Neural progenitor cell (in vitro differentiated cells): Measurements from ENCODE around the gene OR2T6.
"Not testable (repeated sequence)": the region's sequence is repeated elsewhere in the genome, so short reads cannot be mapped to it uniquely, and the experiment has no call there.

ENCODE experiments used
- CTCF ChIP-seq: fragments of 200-600 bp; sonication (generic); IDR thresholded peaks from 2 replicates; pipeline ENCODE4 v1.5.1; 2017; ENCODE audit warnings: antibody characterized with exemption, mild to moderate bottlenecking
- EZH2 ChIP-seq: fragments of 200-600 bp; sonication (generic); IDR thresholded peaks from 2 replicates; pipeline ENCODE4 v1.6.1; 2017; ENCODE audit warnings: antibody characterized with exemption, mild to moderate bottlenecking, moderate library complexity
- EZH2phosphoT487 ChIP-seq: fragments of 200-600 bp; sonication (generic); IDR thresholded peaks from 2 replicates; pipeline ENCODE4 v1.6.1; 2017; ENCODE audit warnings: antibody characterized with exemption

DNA sequence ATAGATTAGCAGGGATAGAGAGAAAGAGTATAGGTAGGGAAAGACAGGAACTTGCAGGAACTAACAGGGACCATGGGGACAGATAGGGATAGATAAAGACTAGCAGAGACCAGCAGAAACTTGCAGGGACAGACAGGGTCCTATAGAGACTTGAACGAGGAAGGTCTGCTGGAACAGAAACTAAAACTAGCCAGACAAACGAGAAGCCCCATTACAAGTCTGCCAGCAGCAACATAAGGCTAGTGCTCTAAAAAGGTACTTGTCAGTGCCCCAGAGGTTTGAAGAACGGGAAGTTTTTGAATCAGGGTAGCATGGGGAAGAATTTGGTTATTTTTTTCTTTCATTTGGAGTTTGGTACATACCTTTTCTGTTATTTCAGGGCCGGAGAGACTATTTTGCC, 56.7 kb downstream of the OR2T6 start:
- not testable (repeated sequence) for TF ChIP-seq EZH2phosphoT487, CTCF, EZH2
